ENCODE data around the gene ATP8A1. TPM values are rescaled to one million over a fixed set of nuclear protein-coding genes. Genes with fewer than 3 reads are reported as not detected.
"Not testable (repeated sequence)": the region's sequence is repeated elsewhere in the genome, so short reads cannot be mapped to it uniquely, and the experiment has no call there.

ATP8A1 gene
- total RNA-seq, 1 donor from 2014 or later = 4.3 TPM

GRCh38 chr4:42497142-42497910, 159.6 kb downstream of the ATP8A1 start:
- DNase-seq (ENCODE audit: low read depth) = no peak
- TF ChIP-seq CTCF (conservative IDR thresholded peaks at IDR 0.05; ENCODE audit: low read depth, low read length) = no peak
- H3K4me3 ChIP-seq (ENCODE audit: low read depth, low read length) = no peak overlapping the region

GRCh38 chr4:42492962-42493361, 163.9 kb downstream of the ATP8A1 start:
- TF ChIP-seq CTCF (conservative IDR thresholded peaks at IDR 0.05; ENCODE audit: low read depth, low read length) = no peak
- DNase-seq (ENCODE audit: low read depth) = no peak
- no peak overlapping the region for H3K4me3 ChIP-seq (ENCODE audit: low read depth, low read length)

- no peak for TF ChIP-seq CTCF (conservative IDR thresholded peaks at IDR 0.05; ENCODE audit: low read depth, low read length)
- no peak overlapping the region for H3K4me3 ChIP-seq (ENCODE audit: low read depth, low read length)
- no peak for DNase-seq (ENCODE audit: low read depth)
These were observed 166.9 kb downstream of the ATP8A1 start for GRCh38 chr4:42490015-42490414.

GRCh38 chr4:42489095-42489494, 167.8 kb downstream of the ATP8A1 start:
- DNase-seq (ENCODE audit: low read depth) = no peak
- TF ChIP-seq CTCF (conservative IDR thresholded peaks at IDR 0.05; ENCODE audit: low read depth, low read length) = no peak
- H3K4me3 ChIP-seq (ENCODE audit: low read depth, low read length) = no peak overlapping the region

GRCh38 chr4:42488554-42488953, 168.4 kb downstream of the ATP8A1 start:
- H3K4me3 ChIP-seq (ENCODE audit: low read depth, low read length) = no peak overlapping the region
- no peak for DNase-seq (ENCODE audit: low read depth)
- no peak for TF ChIP-seq CTCF (conservative IDR thresholded peaks at IDR 0.05; ENCODE audit: low read depth, low read length)

GRCh38 chr4:42488114-42488513, 168.8 kb downstream of the ATP8A1 start:
- TF ChIP-seq CTCF (conservative IDR thresholded peaks at IDR 0.05; ENCODE audit: low read depth, low read length) = no peak
- no peak overlapping the region for H3K4me3 ChIP-seq (ENCODE audit: low read depth, low read length)
- no peak for DNase-seq (ENCODE audit: low read depth)

GRCh38 chr4:42487230-42487629, 169.7 kb downstream of the ATP8A1 start:
- no peak overlapping the region for H3K4me3 ChIP-seq (ENCODE audit: low read depth, low read length)
- no peak for TF ChIP-seq CTCF (conservative IDR thresholded peaks at IDR 0.05; ENCODE audit: low read depth, low read length)
- no peak for DNase-seq (ENCODE audit: low read depth)

GRCh38 chr4:42486156-42486555, 170.7 kb downstream of the ATP8A1 start:
- DNase-seq (ENCODE audit: low read depth) = not testable (repeated sequence)

More at GRCh38 chr4:42486156-42486555, 170.7 kb downstream of the ATP8A1 start:
- not testable (repeated sequence) for H3K4me3 ChIP-seq (ENCODE audit: low read depth, low read length)
